GM23248 (cell line): ENCODE data around the gene DNHD1.

ENCODE experiments used
- EZH2 ChIP-seq: fragments of 200-600 bp; sonication (generic); IDR thresholded peaks from 2 replicates; pipeline ENCODE4 v1.6.1; 2018; ENCODE audit warnings: antibody characterized with exemption, mild to moderate bottlenecking; ENCODE audit not compliant: insufficient read depth, poor library complexity, severe bottlenecking
- EZH2phosphoT487 ChIP-seq: fragments of 200-600 bp; sonication (generic); IDR thresholded peaks from 2 replicates; pipeline ENCODE4 v1.6.1; 2018; ENCODE audit warnings: antibody characterized with exemption, moderate library complexity, mild to moderate bottlenecking, low read depth; ENCODE audit not compliant: insufficient read depth

DNA sequence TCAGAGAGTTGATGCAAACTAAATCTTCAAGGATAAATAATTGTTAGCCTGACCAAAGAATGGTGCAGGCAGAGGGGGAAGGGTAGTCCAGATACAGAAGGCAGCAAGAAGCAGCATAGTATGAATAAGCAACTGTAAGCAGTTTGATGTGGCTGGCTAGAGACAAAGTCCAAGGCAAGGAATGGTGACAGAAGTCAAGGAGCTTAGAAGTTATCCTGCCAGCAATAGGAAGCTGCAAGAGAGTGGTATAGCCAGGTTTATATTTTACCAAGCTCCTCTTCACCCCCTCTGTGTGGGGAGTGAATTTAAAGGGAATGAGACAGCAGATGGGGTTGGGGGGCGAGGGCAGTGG, 38.0 kb upstream of the DNHD1 start:
- TF ChIP-seq EZH2: no peak
- no peak for TF ChIP-seq EZH2phosphoT487
